Chondrocyte (in vitro differentiated cells): ENCODE measurements around the gene DHPS. TPM values are rescaled to one million over a fixed set of nuclear protein-coding genes. Genes with fewer than 3 reads are reported as not detected.
"Not testable (repeated sequence)": the region's sequence is repeated elsewhere in the genome, so short reads cannot be mapped to it uniquely, and the experiment has no call there.

Experiments
- DNase-seq: peaks from one replicate; pipeline ENCODE4 v3.0.0; 2021; ENCODE audit warnings: mixed read lengths, low spot score
- H3K27ac Mint-ChIP-seq: one replicate; pipeline ENCODE4 v1.8.0; 2021; ENCODE audit warnings: mild to moderate bottlenecking, moderate library complexity, mixed read lengths; ENCODE audit not compliant: unreplicated experiment
- H3K27me3 Mint-ChIP-seq: 2 replicates; pipeline ENCODE4 v1.8.0; 2021; ENCODE audit warnings: low read depth, mixed read lengths
- H3K36me3 Mint-ChIP-seq: 2 replicates; pipeline ENCODE4 v1.8.0; 2021; ENCODE audit warnings: low read depth, mixed read lengths
- H3K4me1 Mint-ChIP-seq: 2 replicates; pipeline ENCODE4 v1.8.0; 2021; ENCODE audit warnings: low read depth, mild to moderate bottlenecking, mixed read lengths
- H3K4me3 Mint-ChIP-seq: one replicate; pipeline ENCODE4 v1.8.0; 2021; ENCODE audit warnings: mild to moderate bottlenecking, moderate library complexity, mixed read lengths; ENCODE audit not compliant: unreplicated experiment
- H3K9me3 Mint-ChIP-seq: 2 replicates; pipeline ENCODE4 v1.8.0; 2021; ENCODE audit warnings: low read depth, mixed read lengths
- CTCF ChIP-seq: fragments of 200-600 bp; sonication (generic); IDR thresholded peaks from 2 replicates; pipeline ENCODE4 v1.5.0; 2021; ENCODE audit warnings: antibody characterized with exemption, mild to moderate bottlenecking, moderate library complexity
- total RNA-seq: library from RNA; stranded (reverse); gene quantifications from 3 replicates; pipeline ENCODE4 v1.2.1, GENCODE V29; 2021

DHPS gene
- total RNA-seq, 1 donor from 2014 or later: 37.8 TPM

- Mint-ChIP-seq H3K4me1 (peaks cover 4% of the 10 kb centered on the region), H3K4me3 (peak overlapping the region; percentile 41), H3K36me3 (peaks cover 8% of the 10 kb centered on the region), H3K27ac (no peak overlapping the region), H3K27me3 (no peaks in the 10 kb centered on the region), H3K9me3 (no peaks in the 10 kb centered on the region)
- peak; percentile 31 for TF ChIP-seq CTCF
- DNase-seq: no peak
These were observed 33.6 kb downstream of the DHPS start for GRCh38 chr19:12648088-12648487.

GRCh38 chr19:12647490-12648071 lies 34.1 kb downstream of the DHPS start:
- Mint-ChIP-seq H3K9me3 (no peaks in the 10 kb centered on the region), H3K4me3 (no peak overlapping the region), H3K4me1 (peaks cover 4% of the 10 kb centered on the region), H3K36me3 (peaks cover 8% of the 10 kb centered on the region), H3K27ac (no peak overlapping the region), H3K27me3 (no peaks in the 10 kb centered on the region)
- DNase-seq: no peak
- no peak for TF ChIP-seq CTCF

- Mint-ChIP-seq H3K27ac (no peak overlapping the region), H3K36me3 (peaks cover 6% of the 10 kb centered on the region), H3K27me3 (no peaks in the 10 kb centered on the region), H3K9me3 (no peaks in the 10 kb centered on the region), H3K4me3 (no peak overlapping the region), H3K4me1 (peaks cover 4% of the 10 kb centered on the region)
- no peak for DNase-seq
- TF ChIP-seq CTCF: no peak
These were observed 34.6 kb downstream of the DHPS start for GRCh38 chr19:12647047-12647446.

GRCh38 chr19:12646551-12646950 lies 35.1 kb downstream of the DHPS start:
- H3K27ac Mint-ChIP-seq: no peak overlapping the region
- TF ChIP-seq CTCF: no peak

GRCh38 chr19:12643716-12644115 lies 38.0 kb downstream of the DHPS start:
- peak; percentile 41 for DNase-seq
- peaks cover 11% of the 10 kb centered on the region for H3K4me1 Mint-ChIP-seq
- H3K27ac Mint-ChIP-seq, H3K27me3 Mint-ChIP-seq, H3K9me3 Mint-ChIP-seq, H3K36me3 Mint-ChIP-seq, H3K4me3 Mint-ChIP-seq: not testable (repeated sequence)

More at GRCh38 chr19:12646551-12646950, 35.1 kb downstream of the DHPS start:
- DNase-seq: peak; percentile 51
- peaks cover 6% of the 10 kb centered on the region for H3K36me3 Mint-ChIP-seq
- peaks cover 4% of the 10 kb centered on the region for H3K4me1 Mint-ChIP-seq
- no peaks in the 10 kb centered on the region for H3K27me3 Mint-ChIP-seq
- H3K4me3 Mint-ChIP-seq: no peak overlapping the region
- H3K9me3 Mint-ChIP-seq: no peaks in the 10 kb centered on the region

GRCh38 chr19:12642506-12642905 lies 39.2 kb downstream of the DHPS start:
- H3K36me3 Mint-ChIP-seq: peaks cover 2% of the 10 kb centered on the region
- no peak overlapping the region for H3K27ac Mint-ChIP-seq
- H3K4me3 Mint-ChIP-seq: no peak overlapping the region
- H3K9me3 Mint-ChIP-seq: no peaks in the 10 kb centered on the region
- peak; percentile 84 for DNase-seq
- TF ChIP-seq CTCF: no peak
- H3K4me1 Mint-ChIP-seq: peaks cover 7% of the 10 kb centered on the region
- no peaks in the 10 kb centered on the region for H3K27me3 Mint-ChIP-seq
